Stimulated activated CD4-positive, alpha-beta T cell treated with anti-CD3 and anti-CD28 coated beads, Interleukin-4, amount 100 ng/mL, for 4 hours (primary cell): ENCODE measurements around the gene LAMA5.

Source experiments
- DNase-seq, 2 experiments: peaks; one replicate each; pipeline ENCODE4 v3.0.0-alpha.2; 2020

The LAMA5 gene

DNA sequence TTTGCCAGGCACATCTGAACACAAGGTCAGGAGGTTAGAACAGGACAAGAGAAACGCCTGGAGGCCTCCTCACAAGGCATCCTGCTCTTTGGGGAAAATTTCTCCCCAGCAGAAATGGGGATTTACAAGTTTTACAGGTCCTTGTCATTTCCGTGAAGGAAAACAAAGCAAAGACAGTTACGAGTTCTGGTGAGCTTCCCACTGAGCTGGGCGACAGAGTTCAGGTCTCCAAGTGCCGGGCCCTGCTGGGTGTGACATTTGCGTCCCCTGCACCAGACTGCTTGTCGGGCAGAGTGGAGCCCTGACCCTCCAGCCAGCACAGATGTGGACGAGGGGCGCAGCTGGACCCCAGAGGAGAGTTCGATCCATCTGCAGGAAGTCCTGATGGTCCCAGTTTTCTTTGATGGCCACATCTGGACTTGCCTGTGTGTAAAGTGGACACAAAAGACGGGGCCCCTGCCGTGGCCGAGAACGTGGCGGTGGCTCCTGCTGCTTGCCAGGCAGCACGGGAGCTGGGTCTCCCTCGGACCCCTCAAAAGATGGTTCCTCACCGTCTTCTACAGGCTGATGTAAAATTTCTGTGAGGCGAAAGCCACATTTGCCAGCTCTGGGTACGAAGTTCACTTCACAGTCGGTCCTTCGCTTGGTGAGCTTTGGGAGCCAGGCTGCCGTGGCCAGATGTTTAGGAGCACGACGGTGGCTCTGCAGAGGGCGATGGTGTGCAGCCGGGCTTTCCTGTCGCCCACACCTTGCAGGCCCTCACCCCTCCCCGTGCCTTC lies 69.5 kb downstream of the LAMA5 start:
- DNase-seq, result no peak

DNA sequence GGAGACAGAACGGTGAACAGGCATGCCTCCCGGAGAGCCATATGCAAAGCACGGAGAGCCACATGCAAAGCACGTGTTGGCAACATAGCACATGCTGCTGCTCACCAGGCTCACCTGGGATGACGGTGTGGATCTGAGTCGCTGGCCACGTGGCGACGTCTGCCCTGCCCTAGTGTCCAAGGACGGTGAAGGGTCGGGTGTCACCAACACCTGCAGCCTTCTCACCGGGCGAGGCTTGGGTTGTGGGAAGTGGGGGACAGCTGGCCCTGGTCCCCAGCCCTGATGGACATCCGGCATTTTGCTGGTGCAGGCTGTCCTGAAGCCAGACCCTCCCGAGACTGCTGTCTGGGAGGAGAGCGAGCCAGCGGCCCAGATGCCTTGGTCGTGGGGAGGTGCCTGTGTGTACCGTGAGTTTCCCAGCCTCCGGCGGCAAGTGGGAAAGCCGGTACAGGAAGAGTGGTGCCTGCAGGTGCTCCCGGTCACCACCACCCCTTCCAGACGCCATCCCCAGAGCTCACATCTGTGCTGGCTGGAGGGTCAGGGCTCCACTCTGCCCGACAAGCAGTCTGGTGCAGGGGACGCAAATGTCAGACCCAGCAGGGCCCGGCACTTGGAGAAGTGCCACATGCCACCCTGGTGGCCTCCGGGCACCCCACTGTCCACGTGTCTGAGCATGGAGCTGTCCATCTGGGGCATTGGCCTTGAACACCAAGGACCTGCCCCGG lies 70.2 kb downstream of the LAMA5 start:
- DNase-seq, result no peak

DNA sequence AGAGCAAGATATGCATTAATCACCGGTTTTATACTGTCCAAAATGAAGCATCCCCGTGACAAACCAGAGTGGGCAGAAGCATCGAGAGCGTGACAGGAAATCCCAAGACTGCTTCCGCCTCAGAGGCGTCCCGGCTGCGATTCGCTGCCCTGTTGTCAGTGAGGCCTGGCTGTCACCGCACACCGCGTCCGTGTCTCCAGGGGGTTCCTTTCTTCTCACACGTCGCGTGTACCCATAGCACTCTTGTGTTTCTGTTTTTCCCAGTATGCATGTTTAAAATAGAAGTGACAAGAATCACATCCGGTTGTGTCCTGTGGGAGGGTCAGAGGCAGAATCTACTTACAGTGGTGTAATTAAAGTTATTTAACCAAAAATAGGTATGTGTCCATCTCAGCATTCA lies 72.6 kb downstream of the LAMA5 start:
- no peak for DNase-seq

DNA sequence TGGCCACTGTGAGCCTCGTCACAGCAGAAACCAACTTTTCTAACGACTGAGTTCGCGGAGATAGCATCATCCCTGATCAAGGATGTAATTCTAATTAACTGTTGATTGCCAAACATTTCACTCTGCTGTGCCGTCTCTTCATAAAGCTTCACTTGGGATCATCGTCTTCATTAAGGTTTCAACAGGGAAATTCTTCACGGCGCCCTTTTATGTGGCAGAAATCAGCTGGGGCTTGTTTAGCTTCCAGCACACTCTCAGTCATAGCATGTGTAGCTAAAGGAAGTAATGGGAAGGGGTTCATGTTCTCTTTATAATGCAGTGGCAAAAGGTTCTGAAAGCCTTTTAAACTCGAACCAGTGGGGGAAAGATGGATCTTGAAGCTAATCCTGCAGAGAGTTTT lies 73.2 kb downstream of the LAMA5 start:
- DNase-seq, result no peak

DNA sequence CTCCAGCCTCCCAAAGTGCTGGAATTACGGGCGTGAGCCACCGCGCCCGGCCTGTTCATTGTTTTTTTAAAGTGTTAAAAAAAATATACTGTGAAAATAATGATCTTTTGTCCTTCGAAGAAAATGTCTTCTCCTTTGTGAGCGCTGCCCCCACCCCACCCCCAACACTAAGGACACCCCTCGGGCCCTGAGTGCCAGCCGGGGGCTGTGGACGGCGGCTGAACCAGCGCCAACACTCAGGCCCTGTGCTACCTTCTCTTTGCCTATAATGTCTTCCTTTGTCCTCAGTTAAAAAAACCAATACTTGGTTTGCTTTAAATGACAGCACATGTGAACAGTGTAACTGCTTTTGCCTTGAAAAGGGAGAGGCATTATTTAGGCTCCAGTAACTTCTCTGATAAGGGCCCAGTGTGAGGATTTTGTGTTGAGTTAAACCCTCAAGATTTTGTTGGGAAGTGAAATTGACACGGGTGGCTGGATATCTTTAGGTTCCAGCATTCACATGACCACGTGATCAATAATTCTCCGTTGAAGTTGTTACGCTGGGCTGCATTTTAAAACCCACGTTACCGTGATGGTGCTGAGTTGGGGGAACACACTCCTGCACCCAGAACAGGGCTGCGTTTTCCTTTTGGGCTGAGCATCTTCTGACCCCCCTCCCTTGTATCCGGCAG lies 73.9 kb downstream of the LAMA5 start:
- no peak for DNase-seq

DNA sequence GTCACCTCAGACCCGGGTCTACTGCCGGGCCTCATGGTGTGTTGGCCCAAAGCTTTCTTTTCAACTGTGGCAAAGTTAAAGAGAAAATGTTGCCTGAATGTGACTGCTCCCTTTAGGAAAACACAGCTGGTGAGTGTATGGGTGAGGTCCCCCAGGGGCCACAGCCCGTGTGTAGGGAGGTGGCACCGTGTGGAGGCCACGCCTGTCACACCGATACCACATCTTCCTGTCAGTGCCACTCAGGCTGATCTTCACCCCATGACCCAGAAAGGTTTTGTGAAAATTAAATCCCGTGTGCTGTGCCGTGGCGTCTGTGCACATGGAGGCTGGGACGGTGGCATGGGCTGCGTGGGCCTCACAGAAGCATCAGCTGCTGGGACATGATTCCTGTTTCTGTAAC lies 75.0 kb downstream of the LAMA5 start:
- DNase-seq, result no peak

DNA sequence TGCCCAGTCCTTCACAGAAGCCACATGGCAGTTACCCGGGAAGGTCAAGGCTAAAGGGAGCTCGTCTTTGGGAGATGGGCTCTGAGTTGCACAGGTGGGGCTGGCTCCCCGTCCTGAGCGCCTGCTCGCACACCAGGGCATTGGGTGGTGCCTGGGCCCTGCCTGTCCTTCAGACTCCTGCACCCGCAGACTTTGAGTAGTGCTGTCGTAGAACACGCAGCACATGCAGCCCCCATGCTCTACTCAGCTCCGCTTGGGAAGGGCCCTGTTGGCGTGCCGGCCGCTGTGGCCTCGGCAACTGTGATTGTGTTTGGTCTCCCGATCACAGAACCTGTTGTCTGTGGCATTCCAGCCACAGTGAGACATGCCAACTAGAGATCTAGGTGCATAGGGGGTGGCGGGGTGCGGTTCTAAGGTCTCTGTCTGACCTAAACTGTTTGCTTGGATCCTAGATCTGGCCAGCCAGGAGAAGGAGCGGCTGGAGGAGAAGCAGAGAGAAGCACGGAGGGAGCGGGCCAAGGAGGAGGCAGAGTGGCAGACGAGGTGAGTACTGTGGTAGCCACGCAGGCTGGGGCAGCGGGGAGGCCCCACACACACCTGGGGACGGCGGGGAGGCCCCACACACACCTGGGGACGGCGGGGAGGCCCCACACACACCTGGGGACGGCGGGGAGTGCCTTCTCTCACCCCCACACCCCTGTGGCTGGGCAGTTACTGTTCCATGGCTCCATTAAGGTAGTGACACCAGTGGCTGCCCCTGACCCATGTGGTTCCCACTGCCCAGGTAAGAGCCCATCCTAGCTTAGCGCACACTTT lies 75.7 kb downstream of the LAMA5 start:
- DNase-seq, result no peak

DNA sequence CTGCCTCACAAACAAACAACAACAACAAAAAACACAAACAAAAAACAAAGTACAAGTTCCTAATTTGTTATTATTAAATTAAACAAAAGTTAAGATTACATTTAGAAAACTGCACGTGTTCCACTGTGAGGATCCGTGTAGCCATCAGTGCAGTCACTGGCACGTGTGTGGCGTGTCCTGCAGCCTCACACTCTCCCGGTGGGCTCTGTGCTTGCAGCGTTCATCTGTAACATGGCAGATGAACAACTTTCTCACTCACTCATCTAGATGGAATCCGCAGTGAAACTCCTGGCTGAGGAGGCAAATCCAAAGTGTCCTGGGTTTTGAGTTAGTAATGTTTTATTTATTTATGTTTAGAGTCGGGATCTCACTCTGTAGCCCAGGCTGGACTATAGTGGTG lies 77.2 kb downstream of the LAMA5 start:
- DNase-seq, result no peak

DNA sequence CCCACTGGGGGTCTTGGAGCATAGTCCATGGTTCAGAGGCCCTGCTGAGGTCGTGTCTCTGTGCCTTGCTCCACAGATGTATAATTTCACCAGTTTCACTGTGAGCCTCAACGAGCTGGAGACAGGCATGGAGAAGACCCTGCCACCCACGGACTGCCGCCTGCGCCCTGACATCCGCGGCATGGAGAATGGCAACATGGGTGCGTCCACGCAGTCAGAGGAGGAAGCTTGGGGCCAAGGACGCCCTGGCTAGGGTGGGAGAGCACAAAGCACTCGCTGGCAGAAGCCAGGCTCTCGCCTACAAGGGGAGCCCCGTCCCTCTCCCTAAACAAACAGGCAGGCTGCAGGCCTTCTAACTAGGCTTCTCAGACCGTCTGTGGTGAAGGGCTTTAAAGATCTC lies 78.0 kb downstream of the LAMA5 start:
- DNase-seq, result no peak

DNA sequence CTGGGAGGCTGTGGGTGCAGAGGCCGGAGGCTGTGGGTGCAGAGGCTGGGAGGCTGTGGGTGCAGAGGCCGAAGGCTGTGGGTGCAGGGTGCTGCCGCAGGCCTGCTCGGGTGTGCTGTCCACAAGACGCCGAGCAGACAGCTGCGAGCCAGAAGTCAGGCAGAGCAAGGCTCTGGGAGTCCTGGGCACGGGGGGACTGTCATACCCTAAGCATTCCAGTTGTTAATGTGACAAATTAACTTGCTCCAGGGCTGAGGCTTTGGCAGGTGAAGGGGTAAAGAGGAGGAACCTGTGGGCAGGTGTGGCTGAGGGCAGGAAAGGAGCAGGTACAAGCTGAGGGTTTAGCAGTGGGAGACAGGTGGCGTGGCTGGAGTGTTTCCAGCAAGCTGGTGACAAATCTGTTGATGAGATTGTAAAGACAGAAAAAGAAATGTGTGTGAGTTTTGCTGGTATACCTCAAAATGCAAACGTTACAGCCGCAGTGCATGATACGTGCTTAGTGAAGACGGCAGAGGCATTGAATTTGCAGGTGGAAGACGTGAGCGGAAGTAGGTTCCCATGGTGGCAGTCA lies 78.5 kb downstream of the LAMA5 start:
- no peak for DNase-seq

DNA sequence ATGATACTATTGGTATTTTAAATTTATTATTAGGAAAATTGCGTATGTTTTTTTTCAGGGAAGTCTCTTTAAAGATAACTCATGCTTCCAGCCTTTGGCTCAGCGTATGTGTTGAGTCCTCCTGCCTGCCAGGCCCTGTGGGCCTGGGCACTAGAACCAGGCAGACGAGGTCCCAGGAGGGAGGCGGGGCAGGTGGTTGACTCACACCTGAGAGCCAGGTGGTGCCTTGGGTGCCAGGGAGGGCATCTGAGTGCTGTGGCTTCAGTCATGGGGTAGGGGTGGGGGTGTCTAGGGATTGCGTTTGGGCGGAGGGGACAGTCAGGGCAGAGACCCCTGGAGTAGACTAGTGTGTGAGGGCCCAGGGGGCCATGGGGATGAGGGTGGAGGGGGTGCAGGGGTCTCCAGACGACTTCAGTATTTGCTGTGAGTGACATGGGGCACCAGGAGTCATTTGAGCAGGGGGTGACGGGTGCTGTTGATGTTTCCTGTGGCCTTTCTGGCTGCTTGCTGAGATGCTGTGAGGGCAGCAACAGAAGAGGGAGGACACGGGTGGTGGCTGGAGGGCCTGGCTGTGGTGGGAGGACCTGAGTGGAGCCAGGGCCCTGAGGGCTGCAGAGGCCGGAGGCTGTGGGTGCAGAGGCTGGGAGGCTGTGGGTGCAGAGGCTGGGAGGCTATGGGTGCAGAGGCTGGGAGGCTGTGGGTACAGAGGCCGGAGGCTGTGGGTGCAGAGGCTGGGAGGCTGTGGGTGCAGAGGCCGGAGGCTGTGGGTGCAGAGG lies 79.2 kb downstream of the LAMA5 start:
- DNase-seq, result no peak

DNA sequence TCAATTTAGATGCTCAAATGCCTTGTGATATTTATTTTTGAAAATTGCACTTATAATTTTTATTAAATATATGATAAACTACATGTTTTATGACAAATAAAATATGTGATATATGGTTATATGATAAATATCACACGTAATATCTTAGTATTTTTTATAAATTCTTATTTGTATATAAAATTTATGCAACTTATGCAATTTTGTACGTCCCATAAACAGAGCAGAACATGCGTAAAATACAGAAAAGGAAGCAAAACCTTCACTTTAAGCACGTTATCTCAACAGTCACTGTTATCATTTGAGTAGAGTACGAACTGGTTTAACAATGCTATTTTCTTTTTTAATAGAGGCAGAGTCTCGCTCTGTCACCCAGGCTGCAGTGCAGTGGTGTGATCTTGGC lies 80.0 kb downstream of the LAMA5 start:
- no peak for DNase-seq

DNA sequence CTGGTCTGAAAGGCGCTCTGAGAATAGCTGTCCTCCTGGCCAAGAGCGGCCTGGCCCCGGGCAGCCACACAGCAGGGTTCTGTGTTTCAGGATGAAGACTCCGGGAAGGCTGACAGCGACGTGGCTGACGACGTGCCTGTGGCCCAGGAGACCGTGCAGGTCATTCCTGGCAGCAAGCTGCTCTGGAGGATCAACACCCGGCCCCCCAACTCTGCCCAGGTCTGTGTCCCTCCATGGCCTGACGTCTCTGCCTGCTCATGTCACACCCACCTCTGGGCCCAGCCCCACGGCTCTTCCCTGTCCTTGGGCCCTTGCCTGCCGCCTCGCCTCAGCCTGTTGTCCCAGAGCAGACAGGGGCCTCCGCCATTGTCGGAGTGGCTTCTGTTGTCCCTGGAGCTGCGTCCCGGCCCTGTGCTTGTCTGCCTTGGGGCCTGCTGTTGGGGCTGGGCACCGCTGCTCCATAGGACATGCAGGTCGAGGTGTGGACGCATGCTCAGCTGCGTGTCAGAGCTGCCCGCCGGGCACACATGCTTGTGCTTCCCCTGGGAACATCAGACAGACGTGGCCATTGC lies 80.5 kb downstream of the LAMA5 start:
- DNase-seq, result no peak

DNA sequence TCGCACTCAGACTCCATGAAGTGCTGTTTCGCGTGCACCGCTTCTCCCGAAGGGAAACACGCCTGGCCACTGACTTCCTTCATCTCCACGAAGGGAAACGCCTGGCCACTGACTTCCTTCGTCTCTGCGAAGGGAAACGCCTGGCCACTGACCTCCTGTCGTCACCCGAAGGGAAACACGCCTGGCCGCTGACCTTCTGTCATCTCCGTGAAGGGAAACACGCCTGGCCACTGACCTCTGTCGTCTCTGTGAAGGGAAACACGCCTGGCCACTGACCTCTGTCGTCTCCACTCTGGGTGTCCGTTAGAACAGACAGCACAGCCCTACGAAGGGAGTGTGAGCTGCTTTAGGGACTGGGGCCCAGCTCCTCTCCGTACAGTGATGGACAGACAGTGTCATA lies 81.4 kb downstream of the LAMA5 start:
- no peak for DNase-seq

DNA sequence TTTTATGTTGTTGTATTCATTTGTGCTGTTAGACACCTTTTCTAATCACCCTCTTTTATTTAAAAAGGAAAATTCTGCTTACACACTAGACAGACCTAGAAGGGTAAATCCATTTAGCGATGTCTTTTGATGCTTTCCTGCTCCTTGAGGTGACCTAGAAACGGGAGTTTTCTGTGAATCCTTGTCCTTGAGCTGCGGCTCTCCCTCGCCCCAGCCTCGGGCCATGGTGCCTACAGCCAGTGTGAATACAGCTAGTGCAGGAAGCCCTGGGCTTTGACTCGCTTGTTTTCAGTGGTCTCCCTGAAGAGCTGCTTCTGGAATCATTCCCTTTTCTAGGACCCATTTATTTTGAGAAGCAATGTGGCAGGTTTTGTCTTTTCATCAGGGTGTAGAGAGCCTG lies 82.0 kb downstream of the LAMA5 start:
- DNase-seq, result no peak

DNA sequence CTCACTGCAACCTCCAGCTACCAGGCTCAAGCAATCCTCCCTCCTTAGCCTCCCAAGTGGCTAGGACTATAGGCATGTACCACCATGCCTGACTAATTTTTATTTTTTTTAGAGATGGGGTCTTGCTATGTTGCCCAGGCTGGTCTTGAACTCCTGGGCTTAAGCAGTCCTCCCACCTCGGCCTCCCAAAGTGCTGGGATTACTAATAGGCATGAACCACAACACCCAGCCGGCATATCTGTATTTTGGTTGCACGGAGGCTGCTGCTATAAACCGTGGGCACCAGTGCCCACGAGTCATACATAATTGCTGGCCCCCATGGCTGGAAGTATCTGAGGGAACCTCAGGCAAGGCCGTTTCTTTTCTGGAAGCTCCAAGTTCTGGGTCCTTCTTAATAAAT lies 82.7 kb downstream of the LAMA5 start:
- DNase-seq, result no peak

DNA sequence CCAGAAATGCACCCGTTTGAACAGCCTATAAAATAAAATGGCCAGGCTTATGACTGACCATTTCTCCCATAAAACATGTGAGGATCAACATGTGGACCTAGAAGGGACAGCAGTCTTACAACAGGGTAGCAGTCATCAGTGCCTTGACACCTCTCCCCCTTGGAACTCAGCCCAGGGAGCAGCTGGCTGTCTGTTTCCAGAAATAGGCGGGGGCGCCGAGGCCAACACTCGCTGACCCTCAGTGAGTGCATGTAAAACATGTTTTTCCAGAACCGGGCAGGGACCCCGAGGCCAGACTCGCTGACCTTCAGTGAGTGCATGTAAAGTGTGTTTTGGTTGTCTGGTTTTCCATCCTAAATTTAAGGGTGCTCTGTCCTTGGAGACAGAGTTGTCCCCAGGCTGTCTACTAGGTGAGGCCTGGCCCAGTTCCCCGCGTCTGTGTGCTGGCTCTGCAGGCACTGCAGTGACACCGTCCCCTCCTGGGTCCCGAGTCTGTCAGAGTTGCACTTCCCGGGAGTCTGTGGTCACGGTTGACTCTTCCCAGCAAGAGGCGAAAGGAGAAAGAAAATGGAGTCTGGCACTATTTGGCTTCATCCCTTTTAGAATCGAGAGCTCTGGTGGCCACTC lies 84.1 kb downstream of the LAMA5 start:
- DNase-seq, result no peak

DNA sequence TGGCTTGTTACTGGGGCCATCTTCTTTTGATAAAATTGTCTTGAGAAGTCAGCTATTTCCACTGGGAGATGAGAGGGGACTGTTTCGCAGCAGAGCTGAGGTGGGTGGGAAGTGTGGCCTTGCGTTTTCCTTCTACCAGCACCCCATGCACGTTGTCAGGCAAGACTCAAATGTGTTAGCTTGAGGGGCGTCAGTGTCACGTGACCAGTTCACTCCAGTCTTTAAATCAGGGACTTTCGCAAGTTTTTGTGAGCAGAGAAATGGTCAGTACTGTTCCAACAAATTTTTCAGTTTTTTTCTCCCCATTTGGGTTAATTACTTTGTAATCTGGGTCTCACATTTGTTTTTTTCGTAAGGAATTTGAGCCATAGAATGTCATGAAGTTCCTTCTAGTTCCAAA lies 85.0 kb downstream of the LAMA5 start:
- DNase-seq, result no peak

DNA sequence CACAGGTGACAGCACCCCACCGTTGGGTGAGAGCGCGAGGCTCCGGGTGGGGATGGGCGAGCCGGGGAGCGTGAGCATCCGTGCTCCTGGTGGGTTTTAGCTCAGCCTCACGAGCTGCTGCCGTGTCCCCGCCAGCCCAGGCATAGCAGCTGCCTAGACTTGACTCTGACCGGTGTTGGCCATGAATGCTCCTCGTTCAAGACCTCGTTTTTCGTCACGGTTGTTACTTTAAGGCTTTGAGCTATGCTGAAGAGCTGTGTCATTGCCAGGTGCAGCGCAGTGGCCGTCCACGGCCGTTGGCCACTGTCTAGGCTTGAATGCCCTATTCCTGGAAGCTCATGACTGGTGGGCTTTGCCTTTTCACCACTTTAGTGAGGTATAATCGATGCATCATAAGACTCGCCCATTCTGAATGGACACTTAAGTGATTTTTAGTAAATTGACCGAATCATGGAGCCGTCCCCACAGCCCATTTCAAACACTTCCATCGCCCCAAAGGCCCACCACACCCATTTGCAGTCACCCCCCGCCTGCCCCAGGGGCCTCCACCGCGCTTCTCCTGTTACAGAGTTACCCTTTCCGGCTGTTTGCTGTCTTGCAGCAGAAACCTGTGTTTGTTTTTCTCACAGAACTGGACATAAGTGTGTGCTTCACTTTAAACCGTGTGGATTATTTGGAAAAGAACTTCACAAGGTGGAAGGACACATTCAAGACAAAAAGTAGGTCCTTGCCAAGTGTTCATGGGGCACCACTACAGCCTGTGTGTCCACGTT lies 85.8 kb downstream of the LAMA5 start:
- no peak for DNase-seq

DNA sequence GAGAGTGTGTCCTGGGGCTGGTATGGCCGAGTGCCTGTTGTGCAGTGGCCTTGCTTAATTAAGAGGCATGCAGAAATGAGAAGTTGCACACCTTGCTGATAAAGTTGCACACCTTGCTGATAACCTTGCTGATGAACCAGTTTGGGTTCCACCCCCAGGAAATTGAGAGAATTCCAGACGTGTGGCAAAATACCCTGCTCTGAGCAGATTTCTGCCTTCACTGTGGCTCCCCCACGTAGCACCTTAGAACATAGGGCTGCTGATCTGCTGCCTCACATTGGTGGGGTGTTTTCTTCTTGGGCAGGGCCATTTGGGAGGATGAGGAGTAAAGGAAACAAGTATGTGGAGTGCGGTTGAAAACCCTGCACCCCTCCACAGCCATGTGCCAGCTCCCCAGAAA lies 86.8 kb downstream of the LAMA5 start:
- DNase-seq, result no peak
